HEK293 (cell line): Measurements from ENCODE around the gene PHETA2.

Source experiments
- CTCF ChIP-seq: fragments of 450-650 bp; formaldehyde crosslinking; IDR thresholded peaks from 2 replicates; pipeline ENCODE4 v1.5.1; 2016; ENCODE audit warnings: missing biosample characterization, missing genetic modification characterization
- ZBTB21 ChIP-seq: fragments of 450-650 bp; formaldehyde crosslinking; IDR thresholded peaks from 2 replicates; pipeline ENCODE4 v1.5.1; 2017; ENCODE audit warnings: missing biosample characterization, missing genetic modification characterization
- ZNF175 ChIP-seq: fragments of 450-650 bp; formaldehyde crosslinking; IDR thresholded peaks from 2 replicates; pipeline ENCODE4 v1.5.1; 2016; ENCODE audit warnings: missing biosample characterization, missing genetic modification characterization
- ZNF292 ChIP-seq: fragments of 450-650 bp; formaldehyde crosslinking; IDR thresholded peaks from 2 replicates; pipeline ENCODE4 v1.5.1; 2016; ENCODE audit warnings: low read depth, missing biosample characterization, missing genetic modification characterization, borderline replicate concordance

DNA sequence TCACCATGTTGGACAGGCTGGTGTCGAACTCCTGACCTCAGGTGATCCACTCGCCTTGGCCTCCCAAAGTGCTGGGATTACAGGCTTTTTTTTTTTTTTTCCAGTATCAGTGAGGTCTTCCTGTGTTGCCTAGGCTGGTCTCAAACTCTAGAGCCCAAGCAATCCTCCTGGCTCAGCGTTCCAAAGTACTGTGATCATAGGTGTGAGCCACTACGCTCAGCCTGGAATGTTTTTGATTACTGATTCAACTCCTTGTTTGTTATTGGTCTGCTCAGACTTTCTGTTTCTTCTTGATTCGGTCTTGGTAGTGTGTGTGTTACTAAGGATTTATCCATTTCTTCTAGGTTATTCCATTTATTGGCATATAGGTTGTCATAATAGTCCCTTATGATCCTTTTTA, 34.8 kb upstream of the PHETA2 start:
- no peak for TF ChIP-seq CTCF
- no peak for TF ChIP-seq ZNF292 (tag by site-specific recombination)
- TF ChIP-seq ZBTB21 (tag by site-specific recombination): no peak
- no peak for TF ChIP-seq ZNF175 (tag by site-specific recombination)
